ENCODE data around the gene ADAM15.

- no peak for TF ChIP-seq CTCF (IDR thresholded peaks at IDR 0.05; ENCODE audit: low read depth, low read length, poor library complexity, severe bottlenecking)
- no peak for TF ChIP-seq EZH2phosphoT487 (IDR thresholded peaks at IDR 0.05; ENCODE audit: borderline replicate concordance, low read length)
Observed at GRCh38 chr1:155006601-155007101, 44.5 kb upstream of the ADAM15 start.

Data from DOHH2 (cell line).